Measurements from ENCODE around the gene MAP1LC3B.

Gene MAP1LC3B

DNA sequence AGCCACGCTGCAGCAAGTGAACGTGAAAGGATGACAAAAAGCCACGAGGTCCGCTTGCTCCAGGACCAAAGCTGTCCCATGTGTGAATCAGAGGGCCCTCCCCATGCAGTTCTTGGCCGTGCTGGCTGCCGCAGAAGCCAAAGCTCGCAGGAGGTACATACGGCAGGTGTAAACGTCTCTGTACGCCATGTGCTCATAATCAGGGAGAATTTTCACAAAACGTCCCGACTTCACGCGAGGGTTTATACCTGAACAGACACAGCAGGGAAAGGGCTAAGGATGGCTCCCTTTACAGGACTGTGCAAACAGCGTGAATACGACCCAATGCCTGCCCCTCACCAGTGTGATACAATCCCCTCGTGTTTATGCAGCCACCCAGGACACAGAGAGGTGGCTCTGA lies 33.9 kb upstream of the MAP1LC3B start (continued):
- TF ChIP-seq, protein P1, sequence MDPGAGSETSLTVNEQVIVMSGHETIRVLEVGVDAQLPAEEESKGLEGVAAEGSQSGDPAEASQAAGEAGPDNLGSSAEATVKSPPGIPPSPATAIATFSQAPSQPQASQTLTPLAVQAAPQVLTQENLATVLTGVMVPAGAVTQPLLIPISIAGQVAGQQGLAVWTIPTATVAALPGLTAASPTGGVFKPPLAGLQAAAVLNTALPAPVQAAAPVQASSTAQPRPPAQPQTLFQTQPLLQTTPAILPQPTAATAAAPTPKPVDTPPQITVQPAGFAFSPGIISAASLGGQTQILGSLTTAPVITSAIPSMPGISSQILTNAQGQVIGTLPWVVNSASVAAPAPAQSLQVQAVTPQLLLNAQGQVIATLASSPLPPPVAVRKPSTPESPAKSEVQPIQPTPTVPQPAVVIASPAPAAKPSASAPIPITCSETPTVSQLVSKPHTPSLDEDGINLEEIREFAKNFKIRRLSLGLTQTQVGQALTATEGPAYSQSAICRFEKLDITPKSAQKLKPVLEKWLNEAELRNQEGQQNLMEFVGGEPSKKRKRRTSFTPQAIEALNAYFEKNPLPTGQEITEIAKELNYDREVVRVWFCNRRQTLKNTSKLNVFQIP (CRISPR knock-in tag; IDR thresholded peaks at IDR 0.05; ENCODE audit: borderline replicate concordance, low read depth), result no peak
- TF ChIP-seq, protein P2, sequence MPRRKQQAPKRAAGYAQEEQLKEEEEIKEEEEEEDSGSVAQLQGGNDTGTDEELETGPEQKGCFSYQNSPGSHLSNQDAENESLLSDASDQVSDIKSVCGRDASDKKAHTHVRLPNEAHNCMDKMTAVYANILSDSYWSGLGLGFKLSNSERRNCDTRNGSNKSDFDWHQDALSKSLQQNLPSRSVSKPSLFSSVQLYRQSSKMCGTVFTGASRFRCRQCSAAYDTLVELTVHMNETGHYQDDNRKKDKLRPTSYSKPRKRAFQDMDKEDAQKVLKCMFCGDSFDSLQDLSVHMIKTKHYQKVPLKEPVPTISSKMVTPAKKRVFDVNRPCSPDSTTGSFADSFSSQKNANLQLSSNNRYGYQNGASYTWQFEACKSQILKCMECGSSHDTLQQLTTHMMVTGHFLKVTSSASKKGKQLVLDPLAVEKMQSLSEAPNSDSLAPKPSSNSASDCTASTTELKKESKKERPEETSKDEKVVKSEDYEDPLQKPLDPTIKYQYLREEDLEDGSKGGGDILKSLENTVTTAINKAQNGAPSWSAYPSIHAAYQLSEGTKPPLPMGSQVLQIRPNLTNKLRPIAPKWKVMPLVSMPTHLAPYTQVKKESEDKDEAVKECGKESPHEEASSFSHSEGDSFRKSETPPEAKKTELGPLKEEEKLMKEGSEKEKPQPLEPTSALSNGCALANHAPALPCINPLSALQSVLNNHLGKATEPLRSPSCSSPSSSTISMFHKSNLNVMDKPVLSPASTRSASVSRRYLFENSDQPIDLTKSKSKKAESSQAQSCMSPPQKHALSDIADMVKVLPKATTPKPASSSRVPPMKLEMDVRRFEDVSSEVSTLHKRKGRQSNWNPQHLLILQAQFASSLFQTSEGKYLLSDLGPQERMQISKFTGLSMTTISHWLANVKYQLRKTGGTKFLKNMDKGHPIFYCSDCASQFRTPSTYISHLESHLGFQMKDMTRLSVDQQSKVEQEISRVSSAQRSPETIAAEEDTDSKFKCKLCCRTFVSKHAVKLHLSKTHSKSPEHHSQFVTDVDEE (CRISPR knock-in tag; IDR thresholded peaks at IDR 0.05), result no peak
- TF ChIP-seq ZNF565 (CRISPR knock-in tag; conservative IDR thresholded peaks at IDR 0.05; ENCODE audit: low read depth) (no peak), GLIS3 (CRISPR knock-in tag; IDR thresholded peaks at IDR 0.05) (no peak), RARB (CRISPR knock-in tag; IDR thresholded peaks at IDR 0.05) (no peak)

DNA sequence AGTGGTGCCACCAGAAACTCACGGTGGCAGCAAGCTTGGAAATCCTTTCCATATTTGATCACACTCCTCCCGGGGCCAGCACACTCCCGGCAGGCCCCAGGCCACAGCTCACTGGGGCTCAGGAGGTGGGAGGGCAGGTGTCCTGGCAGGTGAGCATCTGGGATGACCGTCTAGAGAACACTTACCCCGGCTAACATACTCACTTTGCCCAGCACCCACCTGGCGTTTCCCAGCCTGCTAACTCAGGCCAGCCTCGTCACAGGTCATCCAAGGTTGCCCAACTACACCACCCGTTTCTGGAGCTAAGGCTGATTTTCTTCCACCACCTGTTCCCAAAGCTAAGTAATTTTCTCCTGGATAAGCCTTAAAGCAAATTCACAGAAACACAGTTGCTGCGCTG lies 33.4 kb upstream of the MAP1LC3B start:
- no peak for ATAC-seq
- TF ChIP-seq PPARA (CRISPR knock-in tag; IDR thresholded peaks at IDR 0.05; ENCODE audit: borderline replicate concordance) (no peak), ISL1 (CRISPR knock-in tag; IDR thresholded peaks at IDR 0.05) (no peak), TOX (CRISPR knock-in tag; IDR thresholded peaks at IDR 0.05; ENCODE audit: borderline replicate concordance) (no peak), RARB (CRISPR knock-in tag; IDR thresholded peaks at IDR 0.05) (no peak), SNAI2 (CRISPR knock-in tag; IDR thresholded peaks at IDR 0.05) (no peak), GLIS3 (CRISPR knock-in tag; IDR thresholded peaks at IDR 0.05) (no peak)
- TF ChIP-seq, protein P1 (CRISPR knock-in tag; IDR thresholded peaks at IDR 0.05; ENCODE audit: borderline replicate concordance, low read depth), result no peak

DNA sequence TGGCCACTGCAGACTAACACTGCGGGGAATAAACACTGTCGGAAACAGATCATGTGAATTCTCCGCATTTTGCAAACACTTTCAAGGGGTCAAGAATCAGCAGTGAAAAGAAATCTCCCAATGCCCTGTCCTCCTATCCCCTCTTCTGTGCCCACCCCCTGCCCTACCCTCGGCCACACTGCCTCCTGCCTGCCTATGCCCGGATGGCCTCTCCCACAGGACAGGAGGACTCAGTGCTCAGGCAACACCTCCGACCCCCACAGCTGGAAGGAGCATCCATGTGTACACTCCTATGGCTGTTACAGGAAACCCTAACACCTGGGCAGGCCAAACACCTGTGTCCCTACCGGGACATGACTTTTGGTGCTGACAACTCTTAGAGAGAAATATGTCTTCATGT lies 33.0 kb upstream of the MAP1LC3B start:
- TF ChIP-seq BACH2 (CRISPR knock-in tag; IDR thresholded peaks at IDR 0.05; ENCODE audit: borderline replicate concordance) (no peak), ZFP3 (CRISPR knock-in tag; IDR thresholded peaks at IDR 0.05) (no peak), CSDC2 (CRISPR knock-in tag; IDR thresholded peaks at IDR 0.05) (no peak), RARB (CRISPR knock-in tag; IDR thresholded peaks at IDR 0.05) (no peak), ZNF8 (CRISPR knock-in tag; IDR thresholded peaks at IDR 0.05) (no peak), ARNTL (CRISPR knock-in tag; IDR thresholded peaks at IDR 0.05; ENCODE audit: borderline replicate concordance, low read depth) (no peak), TCF4 (CRISPR knock-in tag; IDR thresholded peaks at IDR 0.05; ENCODE audit: borderline replicate concordance) (no peak), TOX (CRISPR knock-in tag; IDR thresholded peaks at IDR 0.05; ENCODE audit: borderline replicate concordance) (no peak), ZC3H10 (CRISPR knock-in tag; IDR thresholded peaks at IDR 0.05) (no peak), SNAI2 (CRISPR knock-in tag; IDR thresholded peaks at IDR 0.05) (no peak), PPARA (CRISPR knock-in tag; IDR thresholded peaks at IDR 0.05; ENCODE audit: borderline replicate concordance) (no peak), ISL1 (CRISPR knock-in tag; IDR thresholded peaks at IDR 0.05) (no peak), ESRRG (CRISPR knock-in tag; IDR thresholded peaks at IDR 0.05) (no peak), ZNF70 (CRISPR knock-in tag; IDR thresholded peaks at IDR 0.05) (no peak), GLIS3 (CRISPR knock-in tag; IDR thresholded peaks at IDR 0.05) (no peak)
- TF ChIP-seq, protein P3, sequence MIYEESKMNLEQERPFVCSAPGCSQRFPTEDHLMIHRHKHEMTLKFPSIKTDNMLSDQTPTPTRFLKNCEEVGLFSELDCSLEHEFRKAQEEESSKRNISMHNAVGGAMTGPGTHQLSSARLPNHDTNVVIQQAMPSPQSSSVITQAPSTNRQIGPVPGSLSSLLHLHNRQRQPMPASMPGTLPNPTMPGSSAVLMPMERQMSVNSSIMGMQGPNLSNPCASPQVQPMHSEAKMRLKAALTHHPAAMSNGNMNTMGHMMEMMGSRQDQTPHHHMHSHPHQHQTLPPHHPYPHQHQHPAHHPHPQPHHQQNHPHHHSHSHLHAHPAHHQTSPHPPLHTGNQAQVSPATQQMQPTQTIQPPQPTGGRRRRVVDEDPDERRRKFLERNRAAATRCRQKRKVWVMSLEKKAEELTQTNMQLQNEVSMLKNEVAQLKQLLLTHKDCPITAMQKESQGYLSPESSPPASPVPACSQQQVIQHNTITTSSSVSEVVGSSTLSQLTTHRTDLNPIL (CRISPR knock-in tag; IDR thresholded peaks at IDR 0.05; ENCODE audit: low read depth), result no peak
- TF ChIP-seq, protein P2 (CRISPR knock-in tag; IDR thresholded peaks at IDR 0.05), result no peak
- TF ChIP-seq, protein P4, sequence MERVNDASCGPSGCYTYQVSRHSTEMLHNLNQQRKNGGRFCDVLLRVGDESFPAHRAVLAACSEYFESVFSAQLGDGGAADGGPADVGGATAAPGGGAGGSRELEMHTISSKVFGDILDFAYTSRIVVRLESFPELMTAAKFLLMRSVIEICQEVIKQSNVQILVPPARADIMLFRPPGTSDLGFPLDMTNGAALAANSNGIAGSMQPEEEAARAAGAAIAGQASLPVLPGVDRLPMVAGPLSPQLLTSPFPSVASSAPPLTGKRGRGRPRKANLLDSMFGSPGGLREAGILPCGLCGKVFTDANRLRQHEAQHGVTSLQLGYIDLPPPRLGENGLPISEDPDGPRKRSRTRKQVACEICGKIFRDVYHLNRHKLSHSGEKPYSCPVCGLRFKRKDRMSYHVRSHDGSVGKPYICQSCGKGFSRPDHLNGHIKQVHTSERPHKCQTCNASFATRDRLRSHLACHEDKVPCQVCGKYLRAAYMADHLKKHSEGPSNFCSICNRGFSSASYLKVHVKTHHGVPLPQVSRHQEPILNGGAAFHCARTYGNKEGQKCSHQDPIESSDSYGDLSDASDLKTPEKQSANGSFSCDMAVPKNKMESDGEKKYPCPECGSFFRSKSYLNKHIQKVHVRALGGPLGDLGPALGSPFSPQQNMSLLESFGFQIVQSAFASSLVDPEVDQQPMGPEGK (CRISPR knock-in tag; IDR thresholded peaks at IDR 0.05; ENCODE audit: borderline replicate concordance), result no peak
- TF ChIP-seq, protein P5, sequence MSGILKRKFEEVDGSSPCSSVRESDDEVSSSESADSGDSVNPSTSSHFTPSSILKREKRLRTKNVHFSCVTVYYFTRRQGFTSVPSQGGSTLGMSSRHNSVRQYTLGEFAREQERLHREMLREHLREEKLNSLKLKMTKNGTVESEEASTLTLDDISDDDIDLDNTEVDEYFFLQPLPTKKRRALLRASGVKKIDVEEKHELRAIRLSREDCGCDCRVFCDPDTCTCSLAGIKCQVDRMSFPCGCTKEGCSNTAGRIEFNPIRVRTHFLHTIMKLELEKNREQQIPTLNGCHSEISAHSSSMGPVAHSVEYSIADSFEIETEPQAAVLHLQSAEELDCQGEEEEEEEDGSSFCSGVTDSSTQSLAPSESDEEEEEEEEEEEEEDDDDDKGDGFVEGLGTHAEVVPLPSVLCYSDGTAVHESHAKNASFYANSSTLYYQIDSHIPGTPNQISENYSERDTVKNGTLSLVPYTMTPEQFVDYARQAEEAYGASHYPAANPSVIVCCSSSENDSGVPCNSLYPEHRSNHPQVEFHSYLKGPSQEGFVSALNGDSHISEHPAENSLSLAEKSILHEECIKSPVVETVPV (CRISPR knock-in tag; IDR thresholded peaks at IDR 0.05), result no peak
- ATAC-seq, result no peak

All from SK-N-SH treated with all-trans-retinoic acid at 6 μM for 48 hours (cell line).